Esophagus squamous epithelium (tissue), 5 donors: ENCODE data around the gene KIF1C. TPM values are rescaled to one million over a fixed set of nuclear protein-coding genes. Genes with fewer than 3 reads are reported as not detected.

ENCODE experiments used
- DNase-seq: peaks from one replicate; lab custom pipeline; 2025; lab: John Stamatoyannopoulos, UW
- H3K27ac ChIP-seq, 4 donors: fragments of 200-600 bp; sonication (generic); one replicate each; pipeline ENCODE4 v1.5.1; 2016 to 2019; ENCODE audit warnings: mild to moderate bottlenecking in 1 of 4
- H3K27me3 ChIP-seq, 4 donors: fragments of 200-600 bp; sonication (generic); 1 replicate in 3 of 4; 2 replicates in 1 of 4; pipeline versions ENCODE4 v1.5.1 to v1.6.0; 2017 to 2021; ENCODE audit warnings: antibody characterized with exemption in 1 of 4
- H3K36me3 ChIP-seq, 3 donors: fragments of 200-600 bp; sonication (generic); one replicate each; pipeline ENCODE4 v1.5.1; 2016 to 2019
- H3K4me1 ChIP-seq, 3 donors: fragments of 200-600 bp; sonication (generic); one replicate each; pipeline ENCODE4 v1.5.1; 2017 to 2019
- H3K4me3 ChIP-seq, 4 donors: fragments of 200-600 bp; sonication (generic); 1 replicate in 3 of 4; 2 replicates in 1 of 4; pipeline ENCODE4 v1.5.1; 2016 to 2019; ENCODE audit warnings: mild to moderate bottlenecking in 2 of 4, moderate library complexity in 1 of 4
- H3K9me3 ChIP-seq, 3 donors: fragments of 200-600 bp; sonication (generic); one replicate each; pipeline ENCODE4 v1.5.1; 2016 to 2019
- POLR2A ChIP-seq, 4 donors: fragments of 450-650 bp; IDR thresholded peaks; one replicate each; pipeline ENCODE4 v1.6.1; 2017; ENCODE audit warnings: antibody characterized with exemption in 4 of 4, mild to moderate bottlenecking in 4 of 4, moderate library complexity in 3 of 4
- WGBS, 2 donors: methylation state at CpG; one replicate each; pipeline ENCODE4 v1.1.5; 2018; 5-methylcytosine and 5-hydroxymethylcytosine counted together
- intact Hi-C: fragments of 100-400 bp; cut with DNase I; formaldehyde crosslinking; loops from one replicate; pipeline ENCODE4 v1.15.0; 2022
- total RNA-seq, 4 donors: library from RNA; depleted of rRNA; stranded (reverse); fragments of >200 nt; gene quantifications; one replicate each; pipeline ENCODE4 v1.1.0, GENCODE V29; 2016
- TF ChIP-seq, protein P1 (sequence below), 6 experiments: fragments of 450-650 bp in 4 of 6; fragments of 200-600 bp in 2 of 6; sonication (generic) in 2 of 6; IDR thresholded peaks; one replicate each; pipeline ENCODE4 v1.5.1; 2016 to 2019; ENCODE audit warnings: antibody characterized with exemption in 6 of 6, mild to moderate bottlenecking in 4 of 6, moderate library complexity in 4 of 6
- donor health status: DM: yes; HTN: yes; CAD: no.

Gene KIF1C
- total RNA-seq, 4 donors from 2014 or later, result 66.9 to 93.3 (median 81.7) TPM

DNA sequence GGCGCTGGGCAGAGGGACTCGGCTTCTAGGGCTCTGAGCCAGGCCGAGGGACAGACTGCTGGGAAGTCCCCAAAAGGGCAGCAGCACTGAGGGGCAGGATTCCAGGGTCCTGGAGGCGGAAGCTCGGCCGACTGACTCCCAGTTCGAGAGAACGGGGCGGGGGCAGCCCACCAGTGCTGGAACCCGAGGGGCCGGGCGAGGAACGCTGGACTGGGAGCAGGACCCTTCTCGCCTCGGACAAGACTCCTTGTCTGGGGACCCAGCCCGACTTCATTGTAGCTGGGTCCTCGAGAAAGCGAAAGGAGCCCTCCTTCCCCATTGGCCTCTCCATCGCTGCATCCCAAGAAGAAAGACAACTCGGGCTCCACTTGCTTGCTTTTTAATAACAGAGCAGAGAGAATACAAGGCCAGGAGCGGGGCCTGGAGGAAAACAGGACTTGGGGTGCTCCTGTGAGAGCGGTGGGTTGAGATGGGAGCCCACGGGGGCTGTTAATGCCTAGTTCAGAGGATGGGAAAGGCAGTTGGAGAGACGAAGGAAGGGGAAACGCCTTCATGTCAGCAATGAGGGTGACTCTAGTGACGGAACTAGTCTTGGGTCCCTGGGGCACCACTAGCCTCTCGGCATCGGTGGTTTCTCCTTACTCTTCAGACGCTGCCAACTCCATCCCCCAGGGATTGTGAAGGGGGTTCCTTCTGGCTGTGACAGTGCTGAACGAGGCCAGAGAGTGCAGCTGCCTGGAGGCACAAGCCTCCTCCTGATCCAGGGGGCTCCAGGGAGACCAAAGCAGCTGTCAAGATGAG, 9.8 kb upstream of the KIF1C start:
- Histone ChIP-seq H3K4me3 (peak overlapping the region; percentile 62 to 99 (median 87)), H3K36me3 (peaks cover 0 to 30% (median 0%) of the 10 kb centered on the region in 3 donors), H3K27ac (peak overlapping the region; percentile 91 to 98 (median 96)), H3K27me3 (no peaks in the 10 kb centered on the region), H3K9me3 (no peaks in the 10 kb centered on the region), H3K4me1 (peaks cover 20 to 37% (median 23%) of the 10 kb centered on the region in 3 donors)
- TF ChIP-seq POLR2A (IDR thresholded peaks at IDR 0.05), result no peak
- TF ChIP-seq, protein P1, sequence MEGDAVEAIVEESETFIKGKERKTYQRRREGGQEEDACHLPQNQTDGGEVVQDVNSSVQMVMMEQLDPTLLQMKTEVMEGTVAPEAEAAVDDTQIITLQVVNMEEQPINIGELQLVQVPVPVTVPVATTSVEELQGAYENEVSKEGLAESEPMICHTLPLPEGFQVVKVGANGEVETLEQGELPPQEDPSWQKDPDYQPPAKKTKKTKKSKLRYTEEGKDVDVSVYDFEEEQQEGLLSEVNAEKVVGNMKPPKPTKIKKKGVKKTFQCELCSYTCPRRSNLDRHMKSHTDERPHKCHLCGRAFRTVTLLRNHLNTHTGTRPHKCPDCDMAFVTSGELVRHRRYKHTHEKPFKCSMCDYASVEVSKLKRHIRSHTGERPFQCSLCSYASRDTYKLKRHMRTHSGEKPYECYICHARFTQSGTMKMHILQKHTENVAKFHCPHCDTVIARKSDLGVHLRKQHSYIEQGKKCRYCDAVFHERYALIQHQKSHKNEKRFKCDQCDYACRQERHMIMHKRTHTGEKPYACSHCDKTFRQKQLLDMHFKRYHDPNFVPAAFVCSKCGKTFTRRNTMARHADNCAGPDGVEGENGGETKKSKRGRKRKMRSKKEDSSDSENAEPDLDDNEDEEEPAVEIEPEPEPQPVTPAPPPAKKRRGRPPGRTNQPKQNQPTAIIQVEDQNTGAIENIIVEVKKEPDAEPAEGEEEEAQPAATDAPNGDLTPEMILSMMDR (IDR thresholded peaks at IDR 0.05), result no peak
- 0 to 3% methylated on average over 5 to 12 of the region's 30 CpGs for WGBS, 2 donors
- intact Hi-C loops, result no loop called here
- no peak for DNase-seq

DNA sequence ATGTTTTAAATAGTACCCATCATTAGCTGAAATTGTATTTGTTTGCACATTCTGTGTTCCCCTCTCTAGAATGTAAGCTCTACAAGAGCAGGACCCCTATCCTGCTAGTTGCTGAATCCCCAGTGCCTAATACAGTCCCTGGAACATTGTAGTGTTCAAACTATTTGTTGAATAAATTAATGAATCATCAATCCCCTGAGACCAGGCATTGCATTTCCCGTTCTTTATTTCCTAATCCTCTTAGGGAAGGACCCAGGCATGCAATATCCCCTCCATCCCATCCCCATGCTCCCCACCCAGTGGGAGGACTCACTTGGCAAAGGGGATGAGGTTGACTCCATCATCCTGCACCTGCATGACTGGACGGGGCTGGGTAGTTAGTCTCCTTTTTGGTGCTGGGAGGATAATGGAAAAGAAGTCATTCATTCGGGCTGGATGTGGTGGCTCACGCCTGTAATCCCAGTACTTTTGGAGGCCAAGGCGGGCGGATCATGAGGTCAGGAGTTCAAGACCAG, 3.6 kb upstream of the KIF1C start:
- Histone ChIP-seq H3K4me3 (no peak overlapping the region), H3K27me3 (no peaks in the 10 kb centered on the region), H3K9me3 (no peaks in the 10 kb centered on the region), H3K27ac (no peak overlapping the region), H3K36me3 (no peaks in the 10 kb centered on the region), H3K4me1 (peaks cover 6 to 24% (median 11%) of the 10 kb centered on the region in 3 donors)
- intact Hi-C loops, result no loop called here
- WGBS, 2 donors, result 72 to 86% methylated on average over 3 to 5 of the region's 6 CpGs
- TF ChIP-seq, protein P1 (IDR thresholded peaks at IDR 0.05), result no peak
- TF ChIP-seq POLR2A (IDR thresholded peaks at IDR 0.05), result no peak
- DNase-seq, result no peak

DNA sequence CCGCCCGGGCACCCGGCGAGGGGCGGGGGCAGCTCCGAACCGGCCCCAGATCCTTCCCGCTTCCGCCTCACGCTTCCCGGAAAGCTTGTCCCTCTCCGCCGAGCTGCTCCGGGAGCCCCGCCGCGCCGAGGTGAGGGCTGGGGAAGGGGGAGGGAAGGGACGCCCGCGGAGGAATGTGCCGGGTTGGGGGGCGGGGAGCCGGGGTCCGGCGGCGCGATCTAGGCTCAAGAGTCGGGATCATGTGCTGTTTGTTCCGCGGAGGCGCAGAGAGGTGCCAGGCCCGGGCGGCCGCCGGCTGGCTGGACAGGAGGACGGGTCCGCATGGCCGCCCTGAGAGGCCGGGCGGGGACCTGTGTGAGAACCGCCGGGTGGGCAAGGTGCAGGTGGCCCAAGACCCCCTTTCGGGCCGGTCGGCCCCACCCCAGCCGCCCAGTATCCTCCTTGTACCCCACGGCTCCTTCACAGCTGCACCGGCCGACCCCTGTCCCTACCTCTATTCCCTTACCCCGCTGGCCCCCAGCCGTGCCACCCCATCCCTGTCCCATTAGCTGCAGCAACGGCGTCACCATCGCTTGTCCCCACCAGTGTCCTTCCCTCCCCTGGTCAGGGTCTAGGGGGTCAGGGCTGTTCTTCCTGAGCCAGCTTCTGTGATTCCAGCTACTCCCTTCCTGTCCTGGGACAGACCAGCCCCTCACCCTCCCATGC, 429 bp downstream of the KIF1C start:
- H3K9me3 ChIP-seq, result no peaks in the 10 kb centered on the region
- H3K36me3 ChIP-seq, result peaks cover 15 to 31% (median 21%) of the 10 kb centered on the region in 3 donors
- no peak for TF ChIP-seq POLR2A (IDR thresholded peaks at IDR 0.05)
- TF ChIP-seq, protein P1 (IDR thresholded peaks at IDR 0.05), result no peak
- 0 to 2% methylated on average over 4 to 19 of the region's 55 CpGs for WGBS, 2 donors
- no peak for DNase-seq
- H3K27me3 ChIP-seq, result no peaks in the 10 kb centered on the region
- H3K27ac ChIP-seq, result peak overlapping the region; percentile 91 to 94 (median 93)
- H3K4me3 ChIP-seq, result peak overlapping the region; percentile 80 to 98 (median 90)
- peaks cover 16 to 40% (median 25%) of the 10 kb centered on the region in 3 donors for H3K4me1 ChIP-seq
- intact Hi-C loops, result no loop called here

DNA sequence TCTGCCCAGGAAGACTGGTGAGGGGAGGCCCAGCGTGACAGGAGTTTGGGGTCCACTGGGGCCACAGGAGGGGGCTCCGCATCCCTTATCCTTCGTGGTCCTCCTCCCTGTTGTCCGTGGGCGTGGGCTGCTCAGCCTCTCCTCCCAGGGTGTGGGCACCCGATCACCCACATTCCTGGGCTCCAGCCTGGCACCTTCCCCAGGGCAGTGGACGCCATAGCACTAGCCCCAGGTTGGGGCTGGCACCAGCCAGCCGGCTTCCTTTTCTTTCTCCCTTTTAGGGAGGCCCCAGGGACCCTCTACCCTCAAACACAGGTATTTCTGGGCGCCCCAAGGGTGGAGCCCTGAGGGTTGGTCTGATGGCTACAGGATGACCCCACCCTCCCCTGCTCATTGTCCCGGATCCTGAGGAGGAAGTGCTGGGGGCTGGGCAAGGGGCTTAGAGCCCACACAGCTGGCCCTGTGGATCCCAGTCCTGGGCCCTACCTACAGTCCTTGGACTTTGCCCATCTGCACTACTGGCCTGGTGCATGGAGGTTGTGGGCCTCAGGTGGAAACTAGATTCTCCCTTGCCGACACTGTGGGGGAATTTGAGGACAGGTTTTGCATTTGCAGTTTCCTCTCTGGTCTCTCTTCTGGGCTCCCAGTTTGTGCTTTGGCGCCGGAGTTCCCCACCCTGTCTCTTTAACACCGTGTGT, 1.1 kb downstream of the KIF1C start:
- intact Hi-C loops, result no loop called here
- Histone ChIP-seq H3K27me3 (no peaks in the 10 kb centered on the region), H3K4me3 (peak overlapping the region; percentile 80 to 98 (median 90)), H3K9me3 (no peaks in the 10 kb centered on the region), H3K4me1 (peaks cover 16 to 40% (median 25%) of the 10 kb centered on the region in 3 donors), H3K27ac (peak overlapping the region; percentile 91 to 94 (median 93)), H3K36me3 (peaks cover 21 to 38% (median 28%) of the 10 kb centered on the region in 3 donors)
- WGBS, 2 donors, result 9 to 19% methylated on average over 4 to 9 of the region's 14 CpGs
- TF ChIP-seq, protein P1 (IDR thresholded peaks at IDR 0.05), result no peak
- DNase-seq, result no peak
